ENCODE measurements around the gene HEMK1.

The HEMK1 gene

GRCh38 chr3:50612234-50612882, 43.0 kb downstream of the HEMK1 start:
- TF ChIP-seq CTCF (IDR thresholded peaks at IDR 0.05; ENCODE audit: low read length) (no peak), EZH2 (IDR thresholded peaks at IDR 0.05; ENCODE audit: borderline replicate concordance, low read length) (no peak)
- H3K9me3 ChIP-seq (ENCODE audit: low read length), result no peaks in the 10 kb centered on the region
- H3K4me2 ChIP-seq (ENCODE audit: low read length), result peak overlapping the region; percentile 82
- no peaks in the 10 kb centered on the region for H4K20me1 ChIP-seq (ENCODE audit: insufficient read depth, low read length)
- no peaks in the 10 kb centered on the region for H3F3A ChIP-seq (ENCODE audit: insufficient read depth, low read length)
- H2AFZ ChIP-seq (ENCODE audit: low read length), result no peak overlapping the region
- H3K9ac ChIP-seq (ENCODE audit: low read length), result no peak overlapping the region
- no peak overlapping the region for H3K27ac ChIP-seq (ENCODE audit: low read depth, low read length, poor library complexity, severe bottlenecking)
- H3K27me3 ChIP-seq (ENCODE audit: insufficient read depth, low read length), result peaks cover 10% of the 10 kb centered on the region; the same call in 1 of the 2 replicates
- peak overlapping the region; percentile 53 for H3K4me3 ChIP-seq (ENCODE audit: low read depth, low read length, poor library complexity, severe bottlenecking)
- no peaks in the 10 kb centered on the region for H3K9me2 ChIP-seq (ENCODE audit: low read depth, low read length)
- no peaks in the 10 kb centered on the region for H3K36me3 ChIP-seq (ENCODE audit: insufficient read depth, low read length)
- no peaks in the 10 kb centered on the region for H3K79me2 ChIP-seq (ENCODE audit: insufficient read depth, low read length)
- peaks cover 19% of the 10 kb centered on the region for H3K4me1 ChIP-seq (ENCODE audit: insufficient read depth, low read length, severe bottlenecking)

- H3K4me2 ChIP-seq (ENCODE audit: low read length), result no peak overlapping the region
- H3K9me3 ChIP-seq (ENCODE audit: low read length), result no peaks in the 10 kb centered on the region
- H3K4me1 ChIP-seq (ENCODE audit: insufficient read depth, low read length, severe bottlenecking), result peaks cover 27% of the 10 kb centered on the region
- H3F3A ChIP-seq (ENCODE audit: insufficient read depth, low read length), result no peaks in the 10 kb centered on the region
- H4K20me1 ChIP-seq (ENCODE audit: insufficient read depth, low read length), result no peaks in the 10 kb centered on the region
- no peaks in the 10 kb centered on the region for H3K36me3 ChIP-seq (ENCODE audit: insufficient read depth, low read length)
- H3K9me2 ChIP-seq (ENCODE audit: low read depth, low read length), result no peaks in the 10 kb centered on the region
- H3K9ac ChIP-seq (ENCODE audit: low read length), result no peak overlapping the region
- H3K27ac ChIP-seq (ENCODE audit: low read depth, low read length, poor library complexity, severe bottlenecking), result no peak overlapping the region
- no peaks in the 10 kb centered on the region for H3K79me2 ChIP-seq (ENCODE audit: insufficient read depth, low read length)
- peaks cover 10% of the 10 kb centered on the region; the same call in 1 of the 2 replicates for H3K27me3 ChIP-seq (ENCODE audit: insufficient read depth, low read length)
- H2AFZ ChIP-seq (ENCODE audit: low read length), result no peak overlapping the region
- no peak overlapping the region for H3K4me3 ChIP-seq (ENCODE audit: low read depth, low read length, poor library complexity, severe bottlenecking)
- TF ChIP-seq EZH2 (IDR thresholded peaks at IDR 0.05; ENCODE audit: borderline replicate concordance, low read length), result no peak
- no peak for TF ChIP-seq CTCF (IDR thresholded peaks at IDR 0.05; ENCODE audit: low read length)
These were observed 43.9 kb downstream of the HEMK1 start for GRCh38 chr3:50612970-50613846.

GRCh38 chr3:50615190-50615589, 45.9 kb downstream of the HEMK1 start:
- no peak overlapping the region for H3K27ac ChIP-seq (ENCODE audit: low read depth, low read length, poor library complexity, severe bottlenecking)
- no peak overlapping the region for H3K4me3 ChIP-seq (ENCODE audit: low read depth, low read length, poor library complexity, severe bottlenecking)

More at GRCh38 chr3:50615190-50615589, 45.9 kb downstream of the HEMK1 start:
- peaks cover 10% of the 10 kb centered on the region; the same call in 1 of the 2 replicates for H3K27me3 ChIP-seq (ENCODE audit: insufficient read depth, low read length)
- no peaks in the 10 kb centered on the region for H3K9me2 ChIP-seq (ENCODE audit: low read depth, low read length)
- H3K9me3 ChIP-seq (ENCODE audit: low read length), result no peaks in the 10 kb centered on the region
- no peaks in the 10 kb centered on the region for H3K36me3 ChIP-seq (ENCODE audit: insufficient read depth, low read length)
- H3K4me1 ChIP-seq (ENCODE audit: insufficient read depth, low read length, severe bottlenecking), result peaks cover 27% of the 10 kb centered on the region
- H2AFZ ChIP-seq (ENCODE audit: low read length), result no peak overlapping the region
- H3F3A ChIP-seq (ENCODE audit: insufficient read depth, low read length), result no peaks in the 10 kb centered on the region
- no peak overlapping the region for H3K4me2 ChIP-seq (ENCODE audit: low read length)
- no peak overlapping the region for H3K9ac ChIP-seq (ENCODE audit: low read length)
- H3K79me2 ChIP-seq (ENCODE audit: insufficient read depth, low read length), result no peaks in the 10 kb centered on the region
- H4K20me1 ChIP-seq (ENCODE audit: insufficient read depth, low read length), result no peaks in the 10 kb centered on the region
- no peak for TF ChIP-seq EZH2 (IDR thresholded peaks at IDR 0.05; ENCODE audit: borderline replicate concordance, low read length)

Measured in OCI-LY1 (cell line).